Erythroblast (primary cell): ENCODE data around the gene LPO.

Experiments
- GATA1 ChIP-seq: IDR thresholded peaks from 2 replicates; pipeline ENCODE4 v1.6.1; 2011; ENCODE audit warnings: low read depth, mild to moderate bottlenecking, control low read depth, low read length, moderate library complexity
- POLR2A ChIP-seq: IDR thresholded peaks from 2 replicates; pipeline ENCODE4 v1.6.1; 2011; ENCODE audit warnings: mild to moderate bottlenecking, low read length

DNA sequence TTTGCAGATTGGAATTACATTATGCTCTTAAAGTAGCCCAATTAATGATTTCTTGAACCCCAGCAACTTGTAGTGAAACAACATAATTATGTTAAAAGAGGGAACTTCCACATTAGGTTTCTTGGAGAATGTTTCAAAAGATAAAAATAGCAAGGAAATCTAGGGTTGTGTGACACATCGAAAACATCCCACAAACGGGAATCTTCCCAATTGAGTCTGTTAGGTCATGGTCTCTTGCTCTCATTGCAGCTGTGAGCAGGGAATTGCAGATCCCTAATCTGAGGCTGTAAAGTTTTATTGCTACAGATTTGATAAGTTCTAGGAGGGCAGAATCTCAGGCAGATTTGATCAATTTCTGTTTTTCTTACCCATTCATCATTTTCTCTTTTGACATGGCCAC lies 6.7 kb upstream of the LPO start:
- TF ChIP-seq POLR2A (no peak), GATA1 (no peak)
